Suprapubic skin (tissue), 4 donors: ENCODE measurements around the gene DSTN. TPM values are rescaled to one million over a fixed set of nuclear protein-coding genes. Genes with fewer than 3 reads are reported as not detected.

Source experiments
- DNase-seq, 2 donors: peaks; one replicate each; pipeline ENCODE4 v3.0.0-alpha.2; 2019; ENCODE audit warnings: low spot score in 2 of 2
- H3K27ac ChIP-seq: fragments of 200-600 bp; sonication (generic); one replicate; pipeline ENCODE4 v1.5.1; 2019
- H3K27me3 ChIP-seq: fragments of 200-600 bp; sonication (generic); one replicate; pipeline ENCODE4 v1.5.1; 2019
- H3K36me3 ChIP-seq: fragments of 200-600 bp; sonication (generic); one replicate; pipeline ENCODE4 v1.5.1; 2019
- H3K4me1 ChIP-seq: fragments of 200-600 bp; sonication (generic); one replicate; pipeline ENCODE4 v1.5.1; 2019
- H3K4me3 ChIP-seq: fragments of 200-600 bp; sonication (generic); one replicate; pipeline ENCODE4 v1.5.1; 2019; ENCODE audit warnings: mild to moderate bottlenecking
- H3K9me3 ChIP-seq: fragments of 200-600 bp; sonication (generic); one replicate; pipeline ENCODE4 v1.5.1; 2019
- CTCF ChIP-seq, 2 donors: fragments of 200-600 bp in 1 of 2; fragments of 450-650 bp in 1 of 2; sonication (generic) in 1 of 2; IDR thresholded peaks; one replicate each; pipeline ENCODE4 v1.5.1; 2016 to 2019; ENCODE audit warnings: antibody characterized with exemption in 2 of 2, mild to moderate bottlenecking in 1 of 2, moderate library complexity in 1 of 2
- EP300 ChIP-seq: sonication (generic); formaldehyde crosslinking; IDR thresholded peaks from one replicate; pipeline ENCODE4 v1.6.1; 2017; ENCODE audit warnings: antibody characterized with exemption
- POLR2A ChIP-seq, 2 donors: fragments of 450-650 bp; IDR thresholded peaks; one replicate each; pipeline ENCODE4 v1.6.1; 2017; ENCODE audit warnings: antibody characterized with exemption in 2 of 2, mild to moderate bottlenecking in 2 of 2, moderate library complexity in 2 of 2
- POLR2AphosphoS5 ChIP-seq, 3 donors: sonication (generic); formaldehyde crosslinking; IDR thresholded peaks; one replicate each; pipeline ENCODE4 v1.6.1; 2017; ENCODE audit warnings: antibody characterized with exemption in 3 of 3
- WGBS: methylation state at CpG from one replicate; pipeline ENCODE4 v1.1.5; 2018; 5-methylcytosine and 5-hydroxymethylcytosine counted together
- total RNA-seq, 4 donors: library from RNA; depleted of rRNA; stranded (reverse); fragments of >200 nt; gene quantifications; one replicate each; pipeline ENCODE4 v1.1.0, GENCODE V29; 2016

The DSTN gene
- total RNA-seq, 4 donors from 2014 or later, result 186 to 301 (median 258) TPM

- no peaks in the 10 kb centered on the region for H3K27me3 ChIP-seq
- peaks cover 35% of the 10 kb centered on the region for H3K4me1 ChIP-seq
- H3K27ac ChIP-seq, result peak overlapping the region; percentile 90
- no peak for DNase-seq
- TF ChIP-seq POLR2AphosphoS5 (IDR thresholded peaks at IDR 0.05), result peak in 2 of 3 donors; percentile 59 to 67
- TF ChIP-seq POLR2A (IDR thresholded peaks at IDR 0.05), result no peak
- WGBS, result 36% methylated on average over 3 of the region's 3 CpGs
- H3K4me3 ChIP-seq, result peak overlapping the region; percentile 19
- no peaks in the 10 kb centered on the region for H3K36me3 ChIP-seq
- H3K9me3 ChIP-seq, result no peaks in the 10 kb centered on the region
These were observed 12.2 kb upstream of the DSTN start for GRCh38 chr20:17557675-17558006.

- no peak overlapping the region for H3K4me3 ChIP-seq
- no peaks in the 10 kb centered on the region for H3K9me3 ChIP-seq
- 18% methylated on average over 7 of the region's 7 CpGs for WGBS
- peak overlapping the region; percentile 90 for H3K27ac ChIP-seq
- H3K27me3 ChIP-seq, result no peaks in the 10 kb centered on the region
- no peaks in the 10 kb centered on the region for H3K36me3 ChIP-seq
- DNase-seq, result peak in 1 of 2 donors; percentile 78
- H3K4me1 ChIP-seq, result peaks cover 35% of the 10 kb centered on the region
- TF ChIP-seq EP300 (peak; percentile 19), POLR2A (IDR thresholded peaks at IDR 0.05) (no peak), CTCF (IDR thresholded peaks at IDR 0.05) (no peak), POLR2AphosphoS5 (IDR thresholded peaks at IDR 0.05) (peak in 1 of 3 donors; percentile 58)
These were observed 11.5 kb upstream of the DSTN start for GRCh38 chr20:17558154-17558940.

- peak overlapping the region; percentile 90 for H3K27ac ChIP-seq
- WGBS, result 60% methylated on average over 1 of the region's 1 CpG
- no peaks in the 10 kb centered on the region for H3K27me3 ChIP-seq
- DNase-seq, result no peak
- peaks cover 35% of the 10 kb centered on the region for H3K4me1 ChIP-seq
- no peaks in the 10 kb centered on the region for H3K9me3 ChIP-seq
- TF ChIP-seq CTCF (IDR thresholded peaks at IDR 0.05), result no peak
- no peak for TF ChIP-seq POLR2A (IDR thresholded peaks at IDR 0.05)
- no peak for TF ChIP-seq POLR2AphosphoS5 (IDR thresholded peaks at IDR 0.05)
- TF ChIP-seq EP300, result no peak
- no peak overlapping the region for H3K4me3 ChIP-seq
- no peaks in the 10 kb centered on the region for H3K36me3 ChIP-seq
These were observed 11.0 kb upstream of the DSTN start for GRCh38 chr20:17558941-17559304.

GRCh38 chr20:17559338-17559737, 10.5 kb upstream of the DSTN start:
- H3K27me3 ChIP-seq, result no peaks in the 10 kb centered on the region
- no peaks in the 10 kb centered on the region for H3K36me3 ChIP-seq
- no peak for DNase-seq
- 84% methylated on average over 6 of the region's 6 CpGs for WGBS
- H3K4me1 ChIP-seq, result peaks cover 35% of the 10 kb centered on the region
- H3K9me3 ChIP-seq, result no peaks in the 10 kb centered on the region
- H3K27ac ChIP-seq, result peak overlapping the region; percentile 90
- TF ChIP-seq POLR2AphosphoS5 (IDR thresholded peaks at IDR 0.05) (no peak), CTCF (IDR thresholded peaks at IDR 0.05) (no peak), POLR2A (IDR thresholded peaks at IDR 0.05) (no peak), EP300 (no peak)
- H3K4me3 ChIP-seq, result no peak overlapping the region

GRCh38 chr20:17560344-17561074, 9.4 kb upstream of the DSTN start:
- Histone ChIP-seq H3K27ac (no peak overlapping the region), H3K4me3 (no peak overlapping the region), H3K9me3 (no peaks in the 10 kb centered on the region), H3K36me3 (no peaks in the 10 kb centered on the region), H3K4me1 (peaks cover 35% of the 10 kb centered on the region), H3K27me3 (no peaks in the 10 kb centered on the region)
- WGBS, result 48% methylated on average over 5 of the region's 5 CpGs
- DNase-seq, result no peak
- TF ChIP-seq POLR2AphosphoS5 (IDR thresholded peaks at IDR 0.05) (no peak), EP300 (no peak), POLR2A (IDR thresholded peaks at IDR 0.05) (no peak), CTCF (IDR thresholded peaks at IDR 0.05) (no peak)
